Thymus (tissue), 11 donors: ENCODE data around the gene NUP85. TPM values are rescaled to one million over a fixed set of nuclear protein-coding genes. Genes with fewer than 3 reads are reported as not detected.

Experiments
- DNase-seq, 9 donors: peaks; one replicate each; pipeline ENCODE4 v3.0.0-alpha.2; 2013; ENCODE audit warnings: low spot score in 9 of 9, low read depth in 6 of 9, missing footprints in 1 of 9
- H3K27ac ChIP-seq, 2 donors: one replicate each; pipeline ENCODE4 v1.5.1; 2013; ENCODE audit warnings: control low read depth in 1 of 2, low read depth in 1 of 2, low read length in 1 of 2, mild to moderate bottlenecking in 1 of 2, moderate library complexity in 1 of 2
- H3K27me3 ChIP-seq, 2 donors: one replicate each; pipeline ENCODE4 v1.5.1; 2013; ENCODE audit warnings: low read length in 1 of 2; ENCODE audit not compliant: control insufficient read depth in 2 of 2, insufficient read depth in 1 of 2
- H3K36me3 ChIP-seq, 2 donors: one replicate each; pipeline ENCODE4 v1.5.1; 2013; ENCODE audit warnings: low read length in 1 of 2, mild to moderate bottlenecking in 1 of 2, moderate library complexity in 1 of 2; ENCODE audit not compliant: control insufficient read depth in 2 of 2, insufficient read depth in 2 of 2
- H3K4me1 ChIP-seq, 2 donors: one replicate each; pipeline ENCODE4 v1.5.1; 2013; ENCODE audit warnings: low read length in 2 of 2; ENCODE audit not compliant: control insufficient read depth in 2 of 2, insufficient read depth in 2 of 2
- H3K4me3 ChIP-seq, 2 donors: one replicate each; pipeline ENCODE4 v1.5.1; 2013; ENCODE audit warnings: low read length in 2 of 2, control low read depth in 1 of 2, mild to moderate bottlenecking in 1 of 2
- H3K9me3 ChIP-seq, 2 donors: one replicate each; pipeline ENCODE4 v1.5.1; 2013; ENCODE audit warnings: low read length in 1 of 2, mild to moderate bottlenecking in 1 of 2; ENCODE audit not compliant: control insufficient read depth in 2 of 2, insufficient read depth in 1 of 2
- WGBS: extraction: QIAGEN DNeasy Blood & Tissue Kit; methylation state at CpG from one replicate; pipeline ENCODE4 v1.1.7; 2013; 5-methylcytosine and 5-hydroxymethylcytosine counted together
- polyA plus RNA-seq: library from polyadenylated mRNA; stranded (reverse); fragments of 200-250 nt; gene quantifications from one replicate; pipeline ENCODE4 v1.2.3, GENCODE V29; 2013
- total RNA-seq: library from RNA; stranded (reverse); fragments of 120-200 nt; gene quantifications from one replicate; pipeline ENCODE4 v1.2.4, GENCODE V29; 2013
- donor health status: healthy.

NUP85 gene
- total and polyA plus RNA-seq, 2 donors = 54.5 to 88.3 TPM

DNA sequence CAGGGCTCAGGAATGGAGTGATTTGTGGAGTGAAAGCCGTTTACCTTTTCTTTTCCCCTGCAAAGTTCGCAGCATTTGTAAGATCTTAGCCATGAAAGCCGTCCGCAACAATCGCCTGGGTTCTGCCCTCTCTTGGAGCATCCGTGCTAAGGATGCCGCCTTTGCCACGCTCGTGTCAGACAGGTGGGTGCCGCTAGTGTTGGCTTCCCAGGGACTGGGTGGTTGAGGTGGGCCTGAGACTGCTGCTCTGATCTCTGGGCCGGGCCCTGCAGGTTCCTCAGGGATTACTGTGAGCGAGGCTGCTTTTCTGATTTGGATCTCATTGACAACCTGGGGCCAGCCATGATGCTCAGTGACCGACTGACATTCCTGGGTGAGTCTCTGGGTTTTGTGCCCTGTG lies 27.3 kb downstream of the NUP85 start:
- DNase-seq = no peak
- Histone ChIP-seq H3K4me3 (no peak overlapping the region), H3K4me1 (peaks cover 0 to 2% of the 10 kb centered on the region in 2 donors), H3K9me3 (no peaks in the 10 kb centered on the region), H3K36me3 (peaks cover 85 to 89% of the 10 kb centered on the region in 2 donors), H3K27me3 (no peaks in the 10 kb centered on the region), H3K27ac (no peak overlapping the region)
- 98% methylated on average over 13 of the region's 13 CpGs for WGBS

DNA sequence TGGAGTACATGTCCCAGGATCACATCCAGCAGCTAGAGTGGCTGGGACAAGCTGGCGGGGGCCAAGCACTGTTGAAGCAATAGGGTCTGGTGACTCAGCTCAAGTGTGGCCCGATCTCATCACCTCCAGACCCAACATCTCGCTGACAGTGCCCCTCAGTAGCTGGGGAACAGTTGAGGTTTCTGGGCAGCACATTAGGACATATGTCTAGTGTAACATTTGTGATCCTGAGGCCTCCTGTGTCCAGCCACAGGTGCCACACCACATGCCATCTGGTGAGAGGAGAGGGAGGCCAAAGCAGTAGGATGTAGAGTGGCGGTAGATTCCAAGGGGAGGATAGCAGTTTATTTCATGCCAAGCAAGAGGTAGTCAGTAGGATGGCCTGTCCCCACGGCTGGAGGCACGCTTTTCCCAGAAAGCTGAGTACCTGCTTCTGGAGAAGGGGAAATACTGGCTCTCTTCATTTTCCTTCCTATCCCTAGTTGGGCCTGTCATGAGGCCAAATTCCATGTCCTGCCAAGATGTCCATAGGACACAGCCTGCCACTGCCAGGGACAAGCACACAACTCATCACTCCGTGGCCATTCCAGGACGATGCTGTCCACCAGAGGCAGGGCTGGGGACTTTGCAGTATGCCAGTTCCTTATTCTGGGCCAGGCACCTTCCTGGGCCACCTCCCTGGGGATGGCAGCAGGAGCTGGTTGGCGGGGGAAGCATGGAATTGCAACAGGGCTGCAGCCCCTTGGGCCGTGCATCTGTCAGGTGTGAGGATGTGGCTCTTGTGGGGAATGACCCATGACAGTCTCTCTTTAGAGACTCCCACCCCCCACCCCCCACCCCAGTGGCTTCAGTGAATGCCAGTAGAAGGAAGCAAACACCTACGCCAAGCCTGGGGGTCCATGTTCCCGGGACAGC lies 31.9 kb downstream of the NUP85 start:
- Histone ChIP-seq H3K9me3 (no peaks in the 10 kb centered on the region), H3K27me3 (no peaks in the 10 kb centered on the region), H3K36me3 (peaks cover 91 to 92% of the 10 kb centered on the region in 2 donors), H3K27ac (no peak overlapping the region), H3K4me3 (no peak overlapping the region), H3K4me1 (peaks cover 0 to 4% of the 10 kb centered on the region in 2 donors)
- DNase-seq = no peak
- WGBS = 95% methylated on average over 12 of the region's 12 CpGs

DNA sequence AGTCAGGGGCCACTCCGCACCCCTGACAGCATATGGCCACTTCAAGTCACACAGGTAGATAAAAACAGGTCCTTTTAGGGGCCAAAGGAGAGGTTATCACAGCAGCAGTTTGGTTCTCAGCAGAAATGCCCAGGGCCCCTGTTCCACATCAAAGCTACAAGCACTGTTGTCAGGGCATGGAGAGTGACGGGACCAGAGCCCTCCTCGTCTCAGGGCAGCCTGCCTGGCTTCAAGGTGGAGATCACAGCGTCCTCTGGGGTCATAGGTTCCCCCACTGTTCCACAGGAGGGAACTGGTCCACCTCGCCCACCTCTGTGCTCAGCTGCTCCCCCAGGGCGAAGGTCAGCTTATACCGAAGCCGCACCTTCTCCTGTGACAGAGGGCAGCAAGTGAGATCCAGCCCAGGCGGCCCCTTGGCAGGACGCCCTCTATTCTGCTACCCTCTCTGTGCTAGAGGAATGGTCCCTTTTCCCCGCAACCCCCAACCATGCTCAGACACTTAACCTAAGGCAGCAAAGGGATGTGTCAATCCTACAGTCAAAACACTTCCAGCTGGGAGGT lies 32.6 kb downstream of the NUP85 start:
- 96% methylated on average over 11 of the region's 11 CpGs for WGBS
- H3K27ac ChIP-seq = no peak overlapping the region

DNA sequence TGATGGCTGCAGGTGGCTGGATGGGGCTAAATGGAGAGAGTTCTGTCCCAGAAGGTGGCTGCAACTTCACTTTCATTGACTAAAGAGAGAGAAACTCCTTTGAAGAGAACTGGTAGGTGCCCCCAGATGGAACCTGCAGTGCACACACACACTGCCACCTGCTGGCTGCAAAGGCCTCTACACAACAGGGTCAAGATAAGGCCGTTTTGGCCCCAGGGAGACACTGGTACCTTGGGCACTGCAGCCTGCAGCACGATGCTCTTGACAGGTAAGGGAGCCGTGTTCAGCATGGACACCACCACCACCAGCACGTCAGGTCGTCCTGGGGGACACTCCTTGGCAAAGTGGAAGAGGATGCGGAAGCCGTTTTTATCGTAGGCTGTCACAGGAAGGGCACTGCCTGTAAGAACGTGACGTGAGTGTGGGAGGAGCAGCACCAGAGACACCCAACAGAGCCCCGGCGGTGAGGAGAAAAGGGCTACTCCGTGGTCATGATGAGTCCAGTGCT lies 33.3 kb downstream of the NUP85 start:
- 77% methylated on average over 13 of the region's 13 CpGs for WGBS
- peaks cover 96 to 97% of the 10 kb centered on the region in 2 donors for H3K36me3 ChIP-seq
- no peaks in the 10 kb centered on the region for H3K27me3 ChIP-seq
- DNase-seq = peak in 7 of 9 donors; percentile 45 to 73 (median 58)
- peaks cover 6 to 16% of the 10 kb centered on the region in 2 donors for H3K4me1 ChIP-seq
- no peak overlapping the region for H3K4me3 ChIP-seq
- H3K27ac ChIP-seq = no peak overlapping the region
- no peaks in the 10 kb centered on the region for H3K9me3 ChIP-seq

More for the DNA sequence above, 32.6 kb downstream of the NUP85 start:
- H3K4me3 ChIP-seq = no peak overlapping the region
- no peaks in the 10 kb centered on the region for H3K9me3 ChIP-seq
- H3K36me3 ChIP-seq = peaks cover 91 to 92% of the 10 kb centered on the region in 2 donors
- no peaks in the 10 kb centered on the region for H3K27me3 ChIP-seq
- peaks cover 2 to 10% of the 10 kb centered on the region in 2 donors for H3K4me1 ChIP-seq
- no peak for DNase-seq

DNA sequence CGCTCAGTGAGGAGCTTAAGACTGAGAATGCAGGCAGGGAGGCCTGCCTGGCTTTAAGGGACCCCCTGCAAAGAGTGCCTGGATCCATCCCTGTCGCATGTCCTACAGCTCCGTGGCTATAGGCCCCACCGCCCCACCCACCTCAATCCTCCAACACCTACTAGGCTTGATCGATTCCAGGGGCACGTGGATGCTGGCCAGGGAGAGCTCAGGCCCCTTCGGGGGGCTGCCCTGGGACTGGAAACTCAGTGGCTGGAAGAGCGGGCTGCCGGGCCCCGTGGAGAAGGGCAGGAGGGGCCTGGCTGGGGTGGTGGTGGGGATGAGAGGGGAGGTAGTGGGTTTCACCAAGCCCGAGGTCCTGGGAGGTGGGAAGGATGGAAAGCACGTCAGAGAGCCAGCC lies 33.7 kb downstream of the NUP85 start:
- Histone ChIP-seq H3K36me3 (peaks cover 93 to 100% of the 10 kb centered on the region in 2 donors), H3K27me3 (no peaks in the 10 kb centered on the region), H3K4me1 (peaks cover 10 to 21% of the 10 kb centered on the region in 2 donors), H3K9me3 (no peaks in the 10 kb centered on the region), H3K27ac (no peak overlapping the region), H3K4me3 (no peak overlapping the region)
- DNase-seq = no peak
- 96% methylated on average over 12 of the region's 12 CpGs for WGBS

DNA sequence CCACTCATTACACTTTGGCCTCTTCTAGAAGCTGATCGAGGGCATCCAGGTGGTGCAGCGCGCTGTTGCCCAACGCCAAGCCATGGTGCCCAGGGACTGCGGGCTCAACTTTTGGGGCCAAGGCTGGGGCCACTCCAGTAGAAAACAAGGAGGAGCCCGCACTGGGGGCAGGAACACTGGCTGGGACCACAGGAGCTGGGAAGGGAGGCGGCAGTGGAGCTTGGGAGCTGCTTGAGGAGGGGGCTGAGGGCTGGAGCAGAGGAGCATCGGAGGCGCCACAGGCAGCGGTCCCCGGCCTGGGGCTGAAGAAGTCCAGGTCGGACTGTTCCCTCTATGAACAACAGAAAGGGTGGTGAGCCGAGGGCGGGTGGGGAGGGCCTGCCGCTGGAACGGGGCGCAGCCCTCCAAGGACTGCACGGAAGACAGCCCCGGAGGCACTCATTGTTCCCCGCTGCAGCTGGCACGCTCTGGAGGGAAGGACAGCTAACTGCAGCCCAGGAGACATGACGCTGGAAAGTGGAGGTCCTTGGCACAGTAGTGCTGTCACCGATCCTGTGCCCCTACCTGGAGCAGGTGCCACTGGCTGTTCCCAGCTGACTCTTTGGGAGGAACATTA lies 34.4 kb downstream of the NUP85 start:
- DNase-seq = no peak
- H3K9me3 ChIP-seq = no peaks in the 10 kb centered on the region
- H3K36me3 ChIP-seq = peaks cover 91 to 99% of the 10 kb centered on the region in 2 donors
- WGBS = 98% methylated on average over 23 of the region's 23 CpGs
- H3K4me1 ChIP-seq = peaks cover 17 to 28% of the 10 kb centered on the region in 2 donors
- no peak overlapping the region for H3K4me3 ChIP-seq
- H3K27me3 ChIP-seq = no peaks in the 10 kb centered on the region
- no peak overlapping the region for H3K27ac ChIP-seq

DNA sequence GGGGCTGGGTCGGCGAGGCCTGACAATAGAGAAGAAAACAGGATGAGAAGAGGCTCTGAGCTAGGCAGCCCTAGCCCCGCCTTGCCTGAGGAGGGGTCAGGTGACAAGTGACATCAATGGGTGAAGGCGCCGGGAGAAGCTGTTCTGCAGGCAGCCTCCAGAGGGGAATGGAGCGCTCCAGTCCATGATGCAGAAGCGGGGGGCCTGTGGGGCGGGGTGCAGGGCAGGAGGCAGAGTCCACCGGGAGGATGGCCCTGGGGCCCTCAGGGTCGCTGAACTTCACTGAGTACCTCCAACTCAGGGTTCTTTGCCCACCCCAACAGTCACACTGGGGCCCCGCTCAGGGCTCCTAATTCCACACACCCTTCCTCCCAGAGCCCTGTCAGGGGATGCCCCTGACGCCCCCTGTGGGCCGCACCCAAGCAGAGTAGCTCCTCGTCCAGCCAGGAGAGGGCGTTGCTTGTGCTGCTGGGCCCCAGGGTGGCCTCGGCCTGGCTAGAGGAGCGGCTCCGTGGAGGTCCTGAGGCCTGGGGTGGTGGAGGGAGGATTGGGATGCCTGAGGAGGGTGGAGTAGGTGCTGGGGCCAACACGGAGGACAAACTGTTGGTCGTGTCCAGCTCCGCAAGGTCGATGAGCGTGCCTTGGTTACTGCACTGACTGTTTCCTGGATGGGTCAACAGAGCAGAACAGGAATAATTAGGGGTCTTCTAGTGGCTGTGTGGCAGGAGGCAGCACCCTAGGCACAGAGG lies 35.1 kb downstream of the NUP85 start:
- H3K4me1 ChIP-seq = peaks cover 24 to 34% of the 10 kb centered on the region in 2 donors
- peak in 1 of 9 donors; percentile 29 for DNase-seq
- no peak overlapping the region for H3K4me3 ChIP-seq
- peaks cover 89 to 99% of the 10 kb centered on the region in 2 donors for H3K36me3 ChIP-seq
- H3K27ac ChIP-seq = no peak overlapping the region
- H3K9me3 ChIP-seq = no peaks in the 10 kb centered on the region
- no peaks in the 10 kb centered on the region for H3K27me3 ChIP-seq
- 88% methylated on average over 23 of the region's 23 CpGs for WGBS

DNA sequence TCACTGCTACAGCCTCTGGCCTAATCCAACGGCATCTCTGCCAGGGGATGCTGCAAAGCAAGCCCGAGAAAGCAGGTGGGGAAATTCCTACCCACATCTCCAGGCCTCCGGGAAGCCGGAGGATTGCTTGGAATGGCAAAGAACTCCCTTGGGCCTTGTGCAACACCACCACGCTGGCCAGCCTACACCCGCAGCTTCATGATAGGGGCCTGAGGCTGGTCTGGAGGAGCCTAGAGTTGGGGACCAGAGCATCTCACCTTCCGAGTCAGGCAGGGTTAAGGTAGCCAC lies 35.6 kb downstream of the NUP85 start:
- Histone ChIP-seq H3K27me3 (no peaks in the 10 kb centered on the region), H3K4me1 (peaks cover 26 to 40% of the 10 kb centered on the region in 2 donors), H3K4me3 (no peak overlapping the region), H3K9me3 (no peaks in the 10 kb centered on the region), H3K36me3 (peaks cover 90 to 99% of the 10 kb centered on the region in 2 donors), H3K27ac (no peak overlapping the region)
- WGBS = 96% methylated on average over 7 of the region's 7 CpGs
- no peak for DNase-seq
